Measurements from ENCODE around the gene CNNM1. TPM values are rescaled to one million over a fixed set of nuclear protein-coding genes. Genes with fewer than 3 reads are reported as not detected.

The CNNM1 gene
- total RNA-seq, 1 donor, result 3.5 TPM

DNA sequence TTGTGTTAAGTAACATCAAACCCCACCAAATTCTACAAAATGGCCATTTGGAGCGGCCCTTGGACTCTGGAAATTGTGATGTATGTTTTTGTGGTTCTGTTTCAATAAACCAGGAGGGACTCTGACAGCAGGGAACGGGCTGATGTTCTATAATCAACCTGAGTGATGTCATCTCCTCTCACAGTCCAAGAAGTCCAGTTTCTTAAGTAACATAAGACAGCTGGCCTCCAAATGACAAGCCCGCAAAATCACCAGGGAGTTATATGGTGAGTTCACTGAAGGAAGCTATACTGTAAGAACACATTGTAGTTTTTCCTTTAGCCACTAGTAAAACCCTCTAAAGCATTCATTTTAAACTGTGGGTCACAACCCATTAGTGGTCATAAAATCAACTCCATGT, 67.3 kb downstream of the CNNM1 start:
- peak; percentile 76 for DNase-seq (ENCODE audit: low read depth)
- no peak for TF ChIP-seq CTCF (IDR thresholded peaks at IDR 0.05; ENCODE audit: insufficient read depth, low read depth, low read length)
- no peak overlapping the region for H3K4me3 ChIP-seq (ENCODE audit: low read depth, low read length)

GRCh38 chr10:99399664-99400063, 70.5 kb downstream of the CNNM1 start:
- DNase-seq (ENCODE audit: low read depth), result no peak
- H3K4me3 ChIP-seq (ENCODE audit: low read depth, low read length), result no peak overlapping the region
- no peak for TF ChIP-seq CTCF (IDR thresholded peaks at IDR 0.05; ENCODE audit: insufficient read depth, low read depth, low read length)

GRCh38 chr10:99403674-99404073, 74.5 kb downstream of the CNNM1 start:
- H3K4me3 ChIP-seq (ENCODE audit: low read depth, low read length), result no peak overlapping the region
- TF ChIP-seq CTCF (IDR thresholded peaks at IDR 0.05; ENCODE audit: insufficient read depth, low read depth, low read length), result no peak
- no peak for DNase-seq (ENCODE audit: low read depth)

GRCh38 chr10:99406149-99406548, 77.0 kb downstream of the CNNM1 start:
- DNase-seq (ENCODE audit: low read depth), result no peak
- TF ChIP-seq CTCF (IDR thresholded peaks at IDR 0.05; ENCODE audit: insufficient read depth, low read depth, low read length), result no peak
- no peak overlapping the region for H3K4me3 ChIP-seq (ENCODE audit: low read depth, low read length)

DNA sequence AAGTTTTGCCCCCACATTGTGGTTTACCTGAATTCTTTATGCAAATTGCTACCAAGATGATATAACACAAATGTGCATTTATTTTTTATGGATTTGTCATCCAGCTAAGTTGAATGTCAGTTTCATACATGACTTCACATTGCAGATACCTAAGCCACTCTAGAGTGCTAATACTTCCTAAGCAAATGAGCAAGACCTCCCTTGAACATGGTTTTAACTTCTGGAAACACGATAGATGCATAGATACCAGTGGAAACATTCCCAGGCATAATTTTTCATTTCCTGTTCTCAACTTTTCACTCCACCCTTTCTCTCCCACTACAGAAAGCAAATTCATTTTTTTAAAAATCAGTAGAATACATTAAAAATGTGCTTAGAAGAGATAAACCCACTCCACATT, 81.0 kb downstream of the CNNM1 start:
- H3K4me3 ChIP-seq (ENCODE audit: low read depth, low read length), result no peak overlapping the region
- DNase-seq (ENCODE audit: low read depth), result no peak
- TF ChIP-seq CTCF (IDR thresholded peaks at IDR 0.05; ENCODE audit: insufficient read depth, low read depth, low read length), result no peak

DNA sequence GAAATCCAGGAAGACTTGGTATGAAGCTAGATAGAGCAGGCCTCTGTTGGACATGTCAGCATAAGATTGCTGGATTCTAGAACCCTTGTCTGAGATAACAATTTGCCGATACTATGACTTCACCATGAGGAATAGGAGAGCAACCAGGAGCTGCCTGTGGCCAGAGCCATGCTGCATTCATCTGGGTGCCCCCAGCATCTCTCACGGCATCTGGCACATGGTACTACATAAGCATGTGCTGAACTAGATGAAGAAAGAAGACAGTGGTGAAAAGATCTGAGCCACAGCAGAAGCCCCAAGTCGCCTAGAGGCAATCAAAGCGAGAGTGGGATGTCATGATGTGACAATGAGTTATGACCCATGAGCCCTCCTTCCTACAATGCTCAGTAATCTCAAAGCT, 81.7 kb downstream of the CNNM1 start:
- TF ChIP-seq CTCF (IDR thresholded peaks at IDR 0.05; ENCODE audit: insufficient read depth, low read depth, low read length), result no peak
- no peak for DNase-seq (ENCODE audit: low read depth)
- H3K4me3 ChIP-seq (ENCODE audit: low read depth, low read length), result no peak overlapping the region

GRCh38 chr10:99411546-99411945, 82.4 kb downstream of the CNNM1 start:
- DNase-seq (ENCODE audit: low read depth), result no peak
- H3K4me3 ChIP-seq (ENCODE audit: low read depth, low read length), result no peak overlapping the region
- TF ChIP-seq CTCF (IDR thresholded peaks at IDR 0.05; ENCODE audit: insufficient read depth, low read depth, low read length), result no peak

Data from fibroblast of villous mesenchyme (primary cell).